ENCODE measurements around the gene GJB3.

- TF ChIP-seq CTCF (IDR thresholded peaks at IDR 0.05; ENCODE audit: low read depth, low read length, missing input control) (no peak), YY1 (IDR thresholded peaks at IDR 0.05) (no peak), MAX (IDR thresholded peaks at IDR 0.05) (no peak), EGR1 (IDR thresholded peaks at IDR 0.05; ENCODE audit: low read depth in 2 of 2) (no peak), TAF1 (conservative IDR thresholded peaks at IDR 0.05) (no peak), RAD21 (IDR thresholded peaks at IDR 0.05) (no peak), SP1 (IDR thresholded peaks at IDR 0.05) (no peak), NR2F2 (IDR thresholded peaks at IDR 0.05) (no peak), FOXA2 (IDR thresholded peaks at IDR 0.05) (no peak), REST (IDR thresholded peaks at IDR 0.05) (no peak), GABPA (IDR thresholded peaks at IDR 0.05 in 1 of 2, conservative IDR thresholded peaks at IDR 0.05 in 1 of 2) (no peak)
Measured at GRCh38 chr1:34780528-34780927, 486 bp upstream of the GJB3 start.

Data from liver (tissue), 3 donors.